Neutrophil (primary cell): ENCODE measurements around the gene LCE1C.

Experiments
- H3K27ac ChIP-seq: fragments of 200-600 bp; sonication (generic); 2 replicates; pipeline ENCODE4 v1.5.1; 2016; ENCODE audit warnings: mild to moderate bottlenecking, moderate library complexity
- H3K27me3 ChIP-seq: fragments of 200-600 bp; sonication (generic); 2 replicates; pipeline ENCODE4 v1.6.0; 2016; ENCODE audit warnings: mild to moderate bottlenecking
- H3K36me3 ChIP-seq: fragments of 200-600 bp; sonication (generic); 2 replicates; pipeline ENCODE4 v1.5.1; 2017
- H3K4me1 ChIP-seq, 2 experiments: fragments of 200-600 bp in 1 of 2; sonication (generic) in 1 of 2; 1 replicate in 1 of 2; 2 replicates in 1 of 2; pipeline versions ENCODE4 v1.5.1 to v1.6.1; 2013 to 2016; ENCODE audit warnings: low read depth in 1 of 2, low read length in 1 of 2, mild to moderate bottlenecking in 1 of 2, moderate library complexity in 1 of 2; ENCODE audit not compliant: control insufficient read depth in 1 of 2, insufficient read depth in 1 of 2
- H3K4me3 ChIP-seq, 2 experiments: fragments of 200-600 bp in 1 of 2; sonication (generic) in 1 of 2; 1 replicate in 1 of 2; 2 replicates in 1 of 2; pipeline ENCODE4 v1.5.1; 2013 to 2016; ENCODE audit warnings: low read depth in 1 of 2, low read length in 1 of 2, mild to moderate bottlenecking in 1 of 2, moderate library complexity in 1 of 2
- H3K9me3 ChIP-seq: fragments of 200-600 bp; sonication (generic); 2 replicates; pipeline ENCODE4 v1.5.1; 2016
- CTCF ChIP-seq: fragments of 200-600 bp; sonication (generic); IDR thresholded peaks from 2 replicates; pipeline ENCODE4 v1.5.1; 2016; ENCODE audit warnings: antibody characterized with exemption

LCE1C gene

GRCh38 chr1:152796421-152796820 is 10.0 kb downstream of the LCE1C start, which contains the start of gene LCE1D:
TSS of gene LCE1D (plus strand) at chr1:152796721. CDS start at chr1:152797795, 1,074 bp downstream.
- no peak within 1 kb of the TSS for H3K27ac ChIP-seq

GRCh38 chr1:152795686-152796085 is 10.8 kb downstream of the LCE1C start:
- Histone ChIP-seq H3K4me3 (no peak overlapping the region), H3K4me1 (no peaks in the 10 kb centered on the region), H3K36me3 (no peaks in the 10 kb centered on the region), H3K9me3 (no peaks in the 10 kb centered on the region), H3K27me3 (peaks cover 13% of the 10 kb centered on the region), H3K27ac (no peak overlapping the region)
- TF ChIP-seq CTCF: no peak

More at GRCh38 chr1:152796421-152796820, 10.0 kb downstream of the LCE1C start, which contains the start of gene LCE1D:
- no peak for TF ChIP-seq CTCF
- Histone ChIP-seq H3K4me1 (no peaks in the 10 kb centered on the region), H3K36me3 (no peaks in the 10 kb centered on the region), H3K4me3 (no peak within 1 kb of the TSS), H3K27me3 (peaks cover 14% of the 10 kb centered on the region), H3K9me3 (no peaks in the 10 kb centered on the region)

GRCh38 chr1:152786077-152786476 is 20.4 kb downstream of the LCE1C start, which contains the start of gene LCE1E:
TSS of gene LCE1E (plus strand) at chr1:152786257. CDS start at chr1:152787300, 1,043 bp downstream.
- Histone ChIP-seq H3K27me3 (peaks cover 52% of the 10 kb centered on the region), H3K4me1 (no peaks in the 10 kb centered on the region), H3K9me3 (no peaks in the 10 kb centered on the region), H3K27ac (no peak within 1 kb of the TSS), H3K4me3 (no peak within 1 kb of the TSS), H3K36me3 (no peaks in the 10 kb centered on the region)
- TF ChIP-seq CTCF: no peak

GRCh38 chr1:152783095-152783494 is 23.4 kb downstream of the LCE1C start:
- Histone ChIP-seq H3K27ac (no peak overlapping the region), H3K9me3 (no peaks in the 10 kb centered on the region), H3K4me1 (no peaks in the 10 kb centered on the region), H3K27me3 (peaks cover 47% of the 10 kb centered on the region), H3K4me3 (no peak overlapping the region), H3K36me3 (no peaks in the 10 kb centered on the region)
- TF ChIP-seq CTCF: no peak

- no peak overlapping the region for H3K27ac ChIP-seq
- peaks cover 8% of the 10 kb centered on the region for H3K27me3 ChIP-seq
- TF ChIP-seq CTCF: no peak
- H3K4me3 ChIP-seq: no peak overlapping the region
- no peaks in the 10 kb centered on the region for H3K9me3 ChIP-seq
- H3K4me1 ChIP-seq: no peaks in the 10 kb centered on the region
- H3K36me3 ChIP-seq: no peaks in the 10 kb centered on the region
Observed at GRCh38 chr1:152777510-152778137, 28.8 kb downstream of the LCE1C start.
